Activated CD8-positive, alpha-beta memory T cell treated with anti-CD3 and anti-CD28 coated beads, Interleukin-2, amount 50 U/mL, for 4 hours (primary cell): ENCODE results near the gene RAB3A.
"Not testable (repeated sequence)": the region's sequence is repeated elsewhere in the genome, so short reads cannot be mapped to it uniquely, and the experiment has no call there.

ENCODE experiments used
- DNase-seq: peaks from one replicate; pipeline ENCODE4 v3.0.0-alpha.2; 2020

Gene RAB3A

GRCh38 chr19:18223860-18224524, 20.1 kb upstream of the RAB3A start:
- peak; percentile 27 for DNase-seq

DNA sequence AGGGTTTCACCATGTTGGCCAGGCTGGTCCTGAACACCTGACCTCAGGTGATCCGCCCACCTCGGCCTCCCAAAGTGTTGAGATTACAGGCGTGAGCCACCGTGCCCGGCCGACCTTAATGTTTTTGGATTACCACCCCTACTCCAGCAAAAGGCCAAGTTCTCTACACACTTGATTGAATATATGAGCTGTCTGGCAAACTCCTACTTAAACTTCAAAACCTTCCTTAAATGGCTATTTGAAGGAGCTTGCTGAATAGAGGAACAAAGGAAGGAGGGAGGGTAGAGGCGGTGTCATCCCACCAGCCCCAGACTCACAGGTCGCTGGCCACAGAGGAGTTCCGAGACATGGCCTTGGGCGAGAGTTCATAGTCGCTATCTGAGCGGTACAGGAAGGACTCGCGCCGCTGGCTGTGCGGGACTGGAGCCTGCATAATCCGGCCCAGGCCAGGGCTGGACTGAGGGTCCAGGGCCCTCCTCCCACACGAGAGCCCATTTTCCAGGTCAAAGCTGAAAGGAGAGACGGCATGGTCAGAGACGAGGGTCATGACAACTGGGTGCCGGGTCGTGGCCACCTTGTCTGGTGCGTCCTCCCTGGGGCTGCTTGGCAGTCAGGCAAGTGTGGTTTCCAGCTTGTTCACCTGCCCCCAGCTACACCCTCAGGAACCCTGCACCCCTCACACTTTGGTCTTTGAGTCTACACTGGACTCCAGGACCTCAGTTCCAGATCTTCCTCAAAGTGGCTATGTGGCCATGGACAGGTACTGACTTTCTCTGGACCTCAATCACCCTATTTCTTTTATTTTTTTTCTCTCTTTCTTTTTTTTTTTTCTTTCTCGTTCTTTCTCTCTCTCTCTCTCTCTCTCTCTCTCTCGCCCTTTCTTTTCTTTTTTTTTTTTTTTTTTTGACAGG, 18.2 kb upstream of the RAB3A start:
- DNase-seq: no peak

- DNase-seq: no peak
These were observed 16.9 kb upstream of the RAB3A start for GRCh38 chr19:18220632-18221275.

DNA sequence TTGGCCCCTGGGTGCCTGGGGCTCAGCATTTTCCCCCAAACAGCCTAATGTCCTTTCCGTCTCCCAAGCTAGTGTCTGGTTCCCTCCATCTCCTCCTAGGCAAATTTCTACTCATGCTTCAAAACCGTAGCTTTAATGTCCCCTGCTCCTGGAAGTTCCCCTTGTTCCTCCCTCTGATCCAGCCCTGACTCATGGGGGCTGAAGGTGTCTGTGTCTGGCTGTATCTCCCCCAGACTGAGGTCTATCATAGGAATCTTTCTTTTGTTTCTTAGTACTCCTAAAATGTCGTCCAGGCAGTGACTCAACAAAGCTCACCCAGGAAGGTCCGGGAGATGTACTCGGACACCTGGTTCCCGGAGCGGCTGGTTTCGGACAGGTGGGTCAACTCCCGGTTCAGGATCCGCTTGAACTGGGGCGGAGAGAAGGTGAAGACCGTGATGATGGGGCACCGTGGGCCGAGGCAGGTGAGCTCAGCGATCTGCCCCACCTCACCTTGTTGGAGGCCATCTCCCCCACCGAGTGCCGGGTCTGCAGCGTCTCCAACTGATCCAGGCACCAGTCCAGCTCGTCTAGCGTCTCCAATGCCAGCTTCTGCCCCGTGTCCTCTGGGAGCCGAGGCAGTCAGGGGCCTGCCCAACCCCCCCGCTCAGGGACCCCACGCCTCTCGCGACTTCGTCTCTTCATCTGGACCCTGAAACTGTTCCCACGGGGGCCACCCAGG, 16.2 kb upstream of the RAB3A start:
- no peak for DNase-seq

DNA sequence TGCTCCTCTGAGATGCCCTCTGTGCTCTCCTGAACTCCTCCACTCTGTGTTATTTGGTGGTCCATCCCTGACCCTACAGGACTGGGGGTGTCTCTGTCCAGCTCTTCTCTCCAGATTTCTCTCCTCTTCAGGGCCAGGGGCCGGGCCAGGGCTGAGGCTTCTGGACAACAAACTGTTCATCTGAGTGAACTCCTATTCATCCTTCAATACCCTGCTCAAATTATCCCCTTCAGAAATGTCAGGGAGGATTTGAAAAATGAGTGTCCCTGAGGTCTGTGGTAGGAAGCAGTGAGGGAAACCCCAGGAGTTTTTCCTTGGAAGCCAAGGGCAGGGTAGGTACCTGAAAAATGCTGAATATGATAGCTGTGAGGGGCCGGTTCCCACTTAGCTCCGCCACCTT, 14.8 kb upstream of the RAB3A start:
- DNase-seq: no peak

- no peak for DNase-seq
These were observed 14.3 kb upstream of the RAB3A start for GRCh38 chr19:18218159-18218558.

DNA sequence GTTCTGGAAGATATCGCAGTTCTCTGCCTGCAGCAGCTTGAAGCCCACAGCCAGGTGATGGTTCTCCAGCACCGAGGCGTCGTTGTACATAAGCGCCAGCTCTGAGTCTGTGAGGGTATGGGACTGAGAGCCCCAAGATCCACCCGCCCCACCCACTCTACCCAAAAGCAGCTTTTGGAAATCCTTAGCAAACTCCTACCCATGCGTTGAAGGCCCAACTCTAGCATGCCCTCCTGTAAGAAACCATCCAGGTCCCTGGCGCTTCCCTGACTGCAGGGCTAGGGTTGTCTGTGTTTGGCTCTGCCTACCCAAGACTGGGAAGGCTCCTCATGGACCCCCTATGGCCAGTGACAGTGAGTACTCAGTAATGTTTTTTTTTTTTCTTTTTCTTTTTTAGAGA, 12.9 kb upstream of the RAB3A start:
- no peak for DNase-seq

GRCh38 chr19:18214779-18215433, 11.1 kb upstream of the RAB3A start:
- DNase-seq: no peak

DNA sequence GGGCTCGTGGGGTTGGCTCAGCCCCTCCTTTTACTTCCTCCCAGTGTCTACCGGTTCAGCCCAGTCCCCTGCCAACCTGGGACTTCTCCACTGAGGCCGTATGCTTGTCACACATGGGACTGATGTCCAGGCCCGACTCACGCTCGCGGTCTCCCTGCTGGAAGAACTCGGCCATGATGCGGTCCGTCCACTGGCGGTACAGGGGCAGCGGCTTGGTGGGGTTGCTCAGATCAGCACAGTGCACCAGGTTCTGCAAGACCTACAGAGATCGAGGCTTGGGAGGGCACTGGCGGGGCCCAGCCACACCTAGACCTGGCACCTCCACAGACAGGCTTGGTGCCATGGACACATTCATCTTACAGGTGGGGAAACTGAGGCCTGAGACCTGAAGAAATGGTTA, 7.8 kb upstream of the RAB3A start:
- DNase-seq: no peak

- DNase-seq: not testable (repeated sequence)
These were observed 6.1 kb upstream of the RAB3A start for GRCh38 chr19:18209912-18210311.

GRCh38 chr19:18208098-18208951, 4.5 kb upstream of the RAB3A start:
- DNase-seq: peak; percentile 58

DNA sequence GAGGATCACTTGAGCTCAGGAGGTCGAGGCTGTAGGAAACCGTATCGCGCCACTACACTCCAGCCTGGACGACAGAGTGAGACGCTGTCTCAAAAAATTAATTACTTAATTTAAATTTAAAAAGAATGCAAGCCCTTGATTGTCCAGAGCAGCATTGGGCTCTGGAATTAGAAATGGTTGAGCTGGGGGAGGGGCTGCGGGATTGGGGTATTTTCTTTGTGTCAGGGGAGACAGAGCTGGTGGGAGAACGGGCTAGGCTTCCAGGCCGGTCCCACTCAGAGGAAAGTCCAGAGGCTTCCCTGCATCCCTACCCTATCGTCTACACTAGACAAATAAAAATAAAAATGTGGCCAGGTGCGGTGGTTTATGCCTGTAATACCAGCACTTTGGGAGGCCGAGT, 2.2 kb upstream of the RAB3A start:
- DNase-seq: no peak

- DNase-seq: peak; percentile 59
These were observed 1.5 kb upstream of the RAB3A start for GRCh38 chr19:18205200-18205892.

GRCh38 chr19:18204394-18205199, 755 bp upstream of the RAB3A start:
- DNase-seq: peak; percentile 41

DNA sequence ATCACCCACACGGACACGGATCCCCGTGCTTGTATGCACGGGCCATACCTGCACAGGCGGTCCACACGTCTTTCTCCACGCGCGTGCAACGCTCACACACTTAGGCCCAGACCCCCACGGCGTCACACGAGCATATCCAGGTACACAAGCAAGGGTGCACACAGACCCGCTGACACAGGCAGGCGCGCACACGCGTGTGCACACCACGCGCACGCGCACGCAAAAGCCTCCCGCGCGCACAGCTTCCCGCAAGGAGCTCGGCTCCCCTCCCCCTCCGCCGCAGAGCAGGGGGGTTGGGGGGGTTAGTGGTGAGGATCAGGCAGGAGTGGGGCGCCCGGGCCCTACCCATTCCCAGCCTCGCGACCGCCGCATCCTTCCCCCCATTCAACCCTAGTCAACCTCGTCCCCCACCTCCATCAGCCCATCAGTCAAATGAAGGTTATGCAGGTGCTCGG, 407 bp downstream of the RAB3A start:
- peak; percentile 45 for DNase-seq

- DNase-seq: peak; percentile 34
These were observed 949 bp downstream of the RAB3A start for GRCh38 chr19:18202778-18203407.

GRCh38 chr19:18202397-18202777, 1.5 kb downstream of the RAB3A start:
- DNase-seq: no peak

DNA sequence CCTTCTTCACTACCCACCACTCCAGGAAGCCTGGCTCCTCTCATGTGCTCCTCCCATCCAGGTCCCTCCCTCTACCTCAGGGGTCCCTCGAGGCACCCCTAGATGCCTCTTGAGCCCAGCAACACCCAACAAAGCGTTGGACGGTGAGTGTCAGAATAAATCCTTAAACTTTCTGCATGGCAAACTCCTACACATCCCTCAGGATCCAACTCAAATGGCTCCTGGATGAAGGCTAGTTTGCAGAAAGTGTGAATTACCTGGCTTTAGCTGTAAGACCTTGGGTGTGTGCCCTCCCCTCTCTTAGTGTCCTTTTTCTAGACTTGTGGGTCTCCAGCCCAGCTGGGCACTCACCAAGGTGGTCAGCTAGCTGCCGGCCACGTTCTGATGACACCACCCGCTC, 5.5 kb downstream of the RAB3A start:
- no peak for DNase-seq

GRCh38 chr19:18197941-18198340, 5.9 kb downstream of the RAB3A start:
- no peak for DNase-seq
